Measurements from ENCODE around the gene EXOC2.
A peak's percentile ranks its signal among the peaks of the same experiment; 100 is the strongest.
"Not testable (repeated sequence)": the region's sequence is repeated elsewhere in the genome, so short reads cannot be mapped to it uniquely, and the experiment has no call there.

The EXOC2 gene

GRCh38 chr6:710601-711571 is 17.9 kb upstream of the EXOC2 start:
- peak; percentile 26 for DNase-seq

GRCh38 chr6:709471-710056 is 16.6 kb upstream of the EXOC2 start:
- no peak for DNase-seq

- no peak for DNase-seq
Measured at GRCh38 chr6:708237-708598, 15.3 kb upstream of the EXOC2 start.

GRCh38 chr6:707576-708236 is 14.8 kb upstream of the EXOC2 start:
- DNase-seq, result no peak

- no peak for DNase-seq
Measured at GRCh38 chr6:706819-707381, 14.0 kb upstream of the EXOC2 start.

GRCh38 chr6:706146-706545 is 13.2 kb upstream of the EXOC2 start:
- DNase-seq, result no peak

GRCh38 chr6:705047-705446 is 12.1 kb upstream of the EXOC2 start:
- DNase-seq, result no peak

- no peak for DNase-seq
Measured at GRCh38 chr6:704046-704445, 11.1 kb upstream of the EXOC2 start.

GRCh38 chr6:703552-703951 is 10.6 kb upstream of the EXOC2 start:
- DNase-seq, result no peak

GRCh38 chr6:701700-702479 is 9.0 kb upstream of the EXOC2 start:
- no peak for DNase-seq

- no peak for DNase-seq
Measured at GRCh38 chr6:701215-701614, 8.3 kb upstream of the EXOC2 start.

GRCh38 chr6:700490-700889 is 7.6 kb upstream of the EXOC2 start:
- DNase-seq, result no peak

- DNase-seq, result no peak
Measured at GRCh38 chr6:699319-699718, 6.4 kb upstream of the EXOC2 start.

GRCh38 chr6:694431-695126 is 1.6 kb upstream of the EXOC2 start:
- not testable (repeated sequence) for DNase-seq

GRCh38 chr6:693723-694009 is 727 bp upstream of the EXOC2 start:
- DNase-seq, result no peak

- DNase-seq, result peak; percentile 64
Measured at GRCh38 chr6:692356-692851, 535 bp downstream of the EXOC2 start.

- DNase-seq, result no peak
Measured at GRCh38 chr6:689223-689622, 3.7 kb downstream of the EXOC2 start.

- no peak for DNase-seq
Measured at GRCh38 chr6:686497-686896, 6.4 kb downstream of the EXOC2 start.

- DNase-seq, result no peak
Measured at GRCh38 chr6:684831-685636, 7.9 kb downstream of the EXOC2 start.

GRCh38 chr6:683742-684440 is 9.0 kb downstream of the EXOC2 start:
- DNase-seq, result no peak

Measured in activated CD4-positive, alpha-beta T cell treated with anti-CD3 and anti-CD28 coated beads for 1 hour (primary cell).